ENCODE results near the gene NFX1. TPM values are rescaled to one million over a fixed set of nuclear protein-coding genes. Genes with fewer than 3 reads are reported as not detected.

Gene NFX1
- total and polyA plus RNA-seq, 9 of the 15 experiments (the other 6 are each of a cell fraction or from before 2014, with no cell fraction given): 8.8 to 38.9 (median 26.8) TPM

DNA sequence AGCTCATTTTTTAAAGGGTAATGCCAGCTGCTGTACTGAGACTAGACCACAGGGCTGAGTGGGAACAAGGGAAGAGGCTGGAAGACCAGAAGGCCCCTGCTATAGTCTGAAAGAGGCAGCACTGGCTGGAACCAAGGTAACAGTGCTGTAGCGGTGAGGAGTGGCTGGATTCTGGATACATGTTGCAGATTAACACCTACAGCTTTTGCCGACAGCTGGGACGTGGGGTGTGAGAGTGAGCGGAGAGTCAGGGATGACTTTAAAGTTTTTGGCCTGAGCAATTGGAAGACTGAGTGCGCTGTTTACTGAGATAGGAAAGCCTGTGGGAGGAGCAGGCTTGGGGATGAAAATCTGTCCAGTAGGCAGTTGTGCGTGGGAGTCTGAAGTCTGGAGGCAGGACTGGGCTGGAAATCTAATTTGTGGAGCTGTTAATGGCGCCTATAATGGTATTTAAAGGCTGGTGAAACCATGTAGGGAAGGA lies 85.6 kb downstream of the NFX1 start (continued):
- TF ChIP-seq ADNP (tag; IDR thresholded peaks at IDR 0.05) (no peak), STAT5B (CRISPR knock-in tag; IDR thresholded peaks at IDR 0.05) (no peak), ZNF384 (IDR thresholded peaks at IDR 0.05; ENCODE audit: low read depth, low read length) (no peak), ZNF316 (IDR thresholded peaks at IDR 0.05) (peak; percentile 78), HNRNPLL (IDR thresholded peaks at IDR 0.05; ENCODE audit: low read depth, low read length, poor library complexity, severe bottlenecking) (peak; percentile 74), TAL1 (IDR thresholded peaks at IDR 0.05) (peak; percentile 66), ZNF311 (CRISPR knock-in tag; IDR thresholded peaks at IDR 0.05) (no peak), ARID4B (CRISPR knock-in tag; IDR thresholded peaks at IDR 0.05) (no peak), ATF3 (IDR thresholded peaks at IDR 0.05) (no peak), ATF3 (CRISPR knock-in tag; conservative IDR thresholded peaks at IDR 0.05) (no peak), NFE2 (IDR thresholded peaks at IDR 0.05; ENCODE audit: low read depth) (peak; percentile 50), ZNF717 (CRISPR knock-in tag; IDR thresholded peaks at IDR 0.05) (no peak), NCOA4 (IDR thresholded peaks at IDR 0.05; ENCODE audit: partially characterized antibody) (no peak), ZNF124 (CRISPR knock-in tag; IDR thresholded peaks at IDR 0.05) (no peak), RFX1 (IDR thresholded peaks at IDR 0.05) (0 out of 2 replicates have a peak, but pooled peaks have one; percentile 6), POU5F1 (IDR thresholded peaks at IDR 0.05; ENCODE audit: borderline replicate concordance, low read depth, low read length, partially characterized antibody) (no peak), EHMT2 (IDR thresholded peaks at IDR 0.05) (no peak), FUS (optimal IDR thresholded peaks at IDR 0.05; ENCODE audit: low read depth, low read length) (no peak), PHF8 (IDR thresholded peaks at IDR 0.05; ENCODE audit: borderline replicate concordance, low read length) (no peak), HLTF (IDR thresholded peaks at IDR 0.05) (no peak), SMARCA4 (IDR thresholded peaks at IDR 0.05) (peak; percentile 52; the same call in 1 of the 2 replicates), KHSRP (IDR thresholded peaks at IDR 0.05) (no peak), CBX1 (IDR thresholded peaks at IDR 0.05; ENCODE audit: low read depth) (no peak)
- TF ChIP-seq, protein P1, sequence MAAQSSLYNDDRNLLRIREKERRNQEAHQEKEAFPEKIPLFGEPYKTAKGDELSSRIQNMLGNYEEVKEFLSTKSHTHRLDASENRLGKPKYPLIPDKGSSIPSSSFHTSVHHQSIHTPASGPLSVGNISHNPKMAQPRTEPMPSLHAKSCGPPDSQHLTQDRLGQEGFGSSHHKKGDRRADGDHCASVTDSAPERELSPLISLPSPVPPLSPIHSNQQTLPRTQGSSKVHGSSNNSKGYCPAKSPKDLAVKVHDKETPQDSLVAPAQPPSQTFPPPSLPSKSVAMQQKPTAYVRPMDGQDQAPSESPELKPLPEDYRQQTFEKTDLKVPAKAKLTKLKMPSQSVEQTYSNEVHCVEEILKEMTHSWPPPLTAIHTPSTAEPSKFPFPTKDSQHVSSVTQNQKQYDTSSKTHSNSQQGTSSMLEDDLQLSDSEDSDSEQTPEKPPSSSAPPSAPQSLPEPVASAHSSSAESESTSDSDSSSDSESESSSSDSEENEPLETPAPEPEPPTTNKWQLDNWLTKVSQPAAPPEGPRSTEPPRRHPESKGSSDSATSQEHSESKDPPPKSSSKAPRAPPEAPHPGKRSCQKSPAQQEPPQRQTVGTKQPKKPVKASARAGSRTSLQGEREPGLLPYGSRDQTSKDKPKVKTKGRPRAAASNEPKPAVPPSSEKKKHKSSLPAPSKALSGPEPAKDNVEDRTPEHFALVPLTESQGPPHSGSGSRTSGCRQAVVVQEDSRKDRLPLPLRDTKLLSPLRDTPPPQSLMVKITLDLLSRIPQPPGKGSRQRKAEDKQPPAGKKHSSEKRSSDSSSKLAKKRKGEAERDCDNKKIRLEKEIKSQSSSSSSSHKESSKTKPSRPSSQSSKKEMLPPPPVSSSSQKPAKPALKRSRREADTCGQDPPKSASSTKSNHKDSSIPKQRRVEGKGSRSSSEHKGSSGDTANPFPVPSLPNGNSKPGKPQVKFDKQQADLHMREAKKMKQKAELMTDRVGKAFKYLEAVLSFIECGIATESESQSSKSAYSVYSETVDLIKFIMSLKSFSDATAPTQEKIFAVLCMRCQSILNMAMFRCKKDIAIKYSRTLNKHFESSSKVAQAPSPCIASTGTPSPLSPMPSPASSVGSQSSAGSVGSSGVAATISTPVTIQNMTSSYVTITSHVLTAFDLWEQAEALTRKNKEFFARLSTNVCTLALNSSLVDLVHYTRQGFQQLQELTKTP (IDR thresholded peaks at IDR 0.05; ENCODE audit: low read depth in 1 of 2, partially characterized antibody in 2 of 2): no peak

All from K562 (cell line).